Measurements from ENCODE around the gene RPL37A.

DNA sequence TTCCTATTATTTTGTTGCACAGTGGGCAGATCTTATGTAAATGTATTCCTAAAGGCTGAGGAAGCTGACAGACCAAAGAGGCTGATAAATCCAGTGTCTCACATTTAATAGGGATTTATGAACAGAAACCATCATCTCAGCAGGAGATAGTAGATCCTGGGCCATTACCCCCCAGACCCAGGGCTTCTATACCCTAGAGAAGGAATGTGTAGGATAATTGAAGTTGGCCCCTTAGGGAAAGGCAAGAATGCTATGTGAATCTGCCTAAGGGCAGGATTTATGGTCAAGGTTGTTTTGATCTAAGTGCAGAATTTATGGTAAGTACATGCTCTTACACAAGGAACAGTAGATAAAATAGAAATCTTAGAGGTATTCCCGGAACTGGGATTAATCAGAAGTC is 29.0 kb downstream of the RPL37A start:
- no peak for TF ChIP-seq POLR2AphosphoS5 (IDR thresholded peaks at IDR 0.05; ENCODE audit: low read depth, low read length)
- TF ChIP-seq TAF1 (IDR thresholded peaks at IDR 0.05; ENCODE audit: low read depth, low read length): no peak
- TF ChIP-seq POLR2A (IDR thresholded peaks at IDR 0.05; ENCODE audit: low read depth, low read length): no peak
- no peak for TF ChIP-seq POU2F2 (IDR thresholded peaks at IDR 0.05; ENCODE audit: low read depth, low read length)
- TF ChIP-seq PAX5 (IDR thresholded peaks at IDR 0.05; ENCODE audit: insufficient read depth, low read length, severe bottlenecking): no peak
